Testis (tissue), 2 donors: Measurements from ENCODE around the gene ANKRD13D.

Experiments used
- POLR2A ChIP-seq: fragments of 450-650 bp; IDR thresholded peaks from one replicate; pipeline ENCODE4 v1.6.1; 2017; ENCODE audit warnings: antibody characterized with exemption, mild to moderate bottlenecking, moderate library complexity
- TF ChIP-seq, protein P1 (sequence below), 3 experiments: fragments of 450-650 bp in 2 of 3; fragments of 200-600 bp in 1 of 3; sonication (generic) in 1 of 3; IDR thresholded peaks; one replicate each; pipeline ENCODE4 v1.5.1; 2016 to 2019; ENCODE audit warnings: antibody characterized with exemption in 3 of 3, mild to moderate bottlenecking in 2 of 3, moderate library complexity in 1 of 3

- TF ChIP-seq POLR2A: no peak
- TF ChIP-seq, protein P1, sequence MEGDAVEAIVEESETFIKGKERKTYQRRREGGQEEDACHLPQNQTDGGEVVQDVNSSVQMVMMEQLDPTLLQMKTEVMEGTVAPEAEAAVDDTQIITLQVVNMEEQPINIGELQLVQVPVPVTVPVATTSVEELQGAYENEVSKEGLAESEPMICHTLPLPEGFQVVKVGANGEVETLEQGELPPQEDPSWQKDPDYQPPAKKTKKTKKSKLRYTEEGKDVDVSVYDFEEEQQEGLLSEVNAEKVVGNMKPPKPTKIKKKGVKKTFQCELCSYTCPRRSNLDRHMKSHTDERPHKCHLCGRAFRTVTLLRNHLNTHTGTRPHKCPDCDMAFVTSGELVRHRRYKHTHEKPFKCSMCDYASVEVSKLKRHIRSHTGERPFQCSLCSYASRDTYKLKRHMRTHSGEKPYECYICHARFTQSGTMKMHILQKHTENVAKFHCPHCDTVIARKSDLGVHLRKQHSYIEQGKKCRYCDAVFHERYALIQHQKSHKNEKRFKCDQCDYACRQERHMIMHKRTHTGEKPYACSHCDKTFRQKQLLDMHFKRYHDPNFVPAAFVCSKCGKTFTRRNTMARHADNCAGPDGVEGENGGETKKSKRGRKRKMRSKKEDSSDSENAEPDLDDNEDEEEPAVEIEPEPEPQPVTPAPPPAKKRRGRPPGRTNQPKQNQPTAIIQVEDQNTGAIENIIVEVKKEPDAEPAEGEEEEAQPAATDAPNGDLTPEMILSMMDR (IDR thresholded peaks at IDR 0.05): no peak
These were observed 41.1 kb upstream of the ANKRD13D start for GRCh38 chr11:67247946-67248550.
